ENCODE results near the gene SPPL2A.
"Not testable (repeated sequence)": the region's sequence is repeated elsewhere in the genome, so short reads cannot be mapped to it uniquely, and the experiment has no call there.

Gene SPPL2A

GRCh38 chr15:50765195-50765967 is at the start of gene SPPL2A:
Gene SPPL2A (minus strand): TSS chr15:50765706. CDS start chr15:50765533, 173 bp downstream.
- DNase-seq: peak; percentile 79 to 80

- no peak for DNase-seq
Measured at GRCh38 chr15:50814634-50815033, 49.1 kb upstream of the SPPL2A start.

- no peak for DNase-seq
Measured at GRCh38 chr15:50813865-50814264, 48.4 kb upstream of the SPPL2A start.

- no peak for DNase-seq
Measured at GRCh38 chr15:50813089-50813488, 47.6 kb upstream of the SPPL2A start.

GRCh38 chr15:50812181-50812506 is 46.6 kb upstream of the SPPL2A start:
- DNase-seq: not testable (repeated sequence)

GRCh38 chr15:50811461-50812180 is 46.1 kb upstream of the SPPL2A start:
- DNase-seq: not testable (repeated sequence)

- DNase-seq: no peak
Measured at GRCh38 chr15:50810128-50810527, 44.6 kb upstream of the SPPL2A start.

- no peak for DNase-seq
Measured at GRCh38 chr15:50808728-50809127, 43.2 kb upstream of the SPPL2A start.

GRCh38 chr15:50803479-50804180 is 38.1 kb upstream of the SPPL2A start:
- DNase-seq: no peak

GRCh38 chr15:50800715-50801114 is 35.2 kb upstream of the SPPL2A start:
- no peak for DNase-seq

- no peak for DNase-seq
Measured at GRCh38 chr15:50798684-50799083, 33.2 kb upstream of the SPPL2A start.

- DNase-seq: no peak
Measured at GRCh38 chr15:50797926-50798325, 32.4 kb upstream of the SPPL2A start.

- no peak for DNase-seq
Measured at GRCh38 chr15:50791486-50791885, 26.0 kb upstream of the SPPL2A start.

- DNase-seq: no peak
Measured at GRCh38 chr15:50790778-50791453, 25.4 kb upstream of the SPPL2A start.

GRCh38 chr15:50786871-50787270 is 21.4 kb upstream of the SPPL2A start:
- no peak for DNase-seq

- DNase-seq: no peak
Measured at GRCh38 chr15:50786438-50786837, 20.9 kb upstream of the SPPL2A start.

GRCh38 chr15:50783895-50784294 is 18.4 kb upstream of the SPPL2A start:
- DNase-seq: no peak

GRCh38 chr15:50783411-50783810 is 17.9 kb upstream of the SPPL2A start:
- no peak for DNase-seq

- DNase-seq: no peak
Measured at GRCh38 chr15:50778086-50778485, 12.6 kb upstream of the SPPL2A start.

- DNase-seq: no peak
Measured at GRCh38 chr15:50777042-50777441, 11.5 kb upstream of the SPPL2A start.

- DNase-seq: peak in 1 of 2 donors; percentile 22
Measured at GRCh38 chr15:50774450-50774849, 8.9 kb upstream of the SPPL2A start.

GRCh38 chr15:50773389-50773788 is 7.9 kb upstream of the SPPL2A start:
- DNase-seq: no peak

GRCh38 chr15:50767332-50767861 is 1.9 kb upstream of the SPPL2A start:
- DNase-seq: no peak

All from CD4-positive, alpha-beta T cell treated with Interleukin-4 for 1 hour (primary cell).